ENCODE measurements around the gene ATG7. TPM values are rescaled to one million over a fixed set of nuclear protein-coding genes. Genes with fewer than 3 reads are reported as not detected.

The ATG7 gene
- total RNA-seq, 1 donor from 2014 or later, result 53.5 TPM

GRCh38 chr3:11371747-11372146 is 99.5 kb downstream of the ATG7 start:
- Histone ChIP-seq H3K9me3 (ENCODE audit: low read depth) (no peaks in the 10 kb centered on the region), H3K4me3 (no peak overlapping the region), H3K4me2 (no peak overlapping the region), H3F3A (ENCODE audit: low read depth) (peaks cover 9% of the 10 kb centered on the region), H3K27me3 (no peaks in the 10 kb centered on the region), H3K9ac (no peak overlapping the region), H2AFZ (replicated peaks) (no peak overlapping the region), H3K79me2 (ENCODE audit: low read depth) (no peaks in the 10 kb centered on the region), H3K4me1 (peaks cover 26% of the 10 kb centered on the region), H3K36me3 (no peaks in the 10 kb centered on the region), H3K27ac (peak overlapping the region; percentile 49), H4K20me1 (ENCODE audit: low read depth) (no peaks in the 10 kb centered on the region)
- H3K36me3 Mint-ChIP-seq, result peaks cover 14% of the 10 kb centered on the region
- peak overlapping the region; percentile 83 for H3K27ac Mint-ChIP-seq
- H3K4me3 Mint-ChIP-seq, result no peak overlapping the region
- DNase-seq (ENCODE audit: low spot score), result no peak
- no peaks in the 10 kb centered on the region for H3K9me3 Mint-ChIP-seq
- peaks cover 2% of the 10 kb centered on the region for H3K27me3 Mint-ChIP-seq (ENCODE audit: insufficient read depth, low read depth)
- peaks cover 75% of the 10 kb centered on the region for H3K4me1 Mint-ChIP-seq
- TF ChIP-seq EZH2phosphoT487 (IDR thresholded peaks at IDR 0.05) (no peak), CTCF (IDR thresholded peaks at IDR 0.05) (no peak), EZH2 (IDR thresholded peaks at IDR 0.05) (no peak)

GRCh38 chr3:11373235-11373634 is 101.0 kb downstream of the ATG7 start:
- Histone ChIP-seq H3K4me3 (no peak overlapping the region), H3K9ac (no peak overlapping the region), H3K27ac (no peak overlapping the region), H3K9me3 (ENCODE audit: low read depth) (no peaks in the 10 kb centered on the region), H2AFZ (replicated peaks) (no peak overlapping the region), H3K27me3 (no peaks in the 10 kb centered on the region), H3K4me1 (peaks cover 14% of the 10 kb centered on the region), H3F3A (ENCODE audit: low read depth) (no peaks in the 10 kb centered on the region), H3K79me2 (ENCODE audit: low read depth) (no peaks in the 10 kb centered on the region), H3K36me3 (no peaks in the 10 kb centered on the region), H4K20me1 (ENCODE audit: low read depth) (no peaks in the 10 kb centered on the region), H3K4me2 (no peak overlapping the region)
- Mint-ChIP-seq H3K9me3 (no peaks in the 10 kb centered on the region), H3K4me3 (no peak overlapping the region), H3K27ac (peak overlapping the region; percentile 80), H3K27me3 (ENCODE audit: insufficient read depth, low read depth) (peaks cover 2% of the 10 kb centered on the region), H3K36me3 (peaks cover 14% of the 10 kb centered on the region), H3K4me1 (peaks cover 66% of the 10 kb centered on the region)
- TF ChIP-seq CTCF (IDR thresholded peaks at IDR 0.05) (no peak), EZH2 (IDR thresholded peaks at IDR 0.05) (no peak), EZH2phosphoT487 (IDR thresholded peaks at IDR 0.05) (no peak)
- no peak for DNase-seq (ENCODE audit: low spot score)

GRCh38 chr3:11373654-11374053 is 101.5 kb downstream of the ATG7 start:
- H3F3A ChIP-seq (ENCODE audit: low read depth), result no peaks in the 10 kb centered on the region
- Mint-ChIP-seq H3K9me3 (no peaks in the 10 kb centered on the region), H3K4me1 (peaks cover 63% of the 10 kb centered on the region), H3K27me3 (ENCODE audit: insufficient read depth, low read depth) (peaks cover 2% of the 10 kb centered on the region), H3K4me3 (no peak overlapping the region), H3K27ac (no peak overlapping the region), H3K36me3 (peaks cover 14% of the 10 kb centered on the region)
- H3K4me3 ChIP-seq, result no peak overlapping the region
- H3K4me1 ChIP-seq, result peaks cover 14% of the 10 kb centered on the region
- H3K27me3 ChIP-seq, result no peaks in the 10 kb centered on the region
- H3K9me3 ChIP-seq (ENCODE audit: low read depth), result no peaks in the 10 kb centered on the region
- no peak overlapping the region for H3K27ac ChIP-seq
- TF ChIP-seq EZH2phosphoT487 (IDR thresholded peaks at IDR 0.05) (no peak), EZH2 (IDR thresholded peaks at IDR 0.05) (no peak), CTCF (IDR thresholded peaks at IDR 0.05) (no peak)
- no peaks in the 10 kb centered on the region for H4K20me1 ChIP-seq (ENCODE audit: low read depth)
- H3K4me2 ChIP-seq, result no peak overlapping the region
- no peak for DNase-seq (ENCODE audit: low spot score)
- no peaks in the 10 kb centered on the region for H3K79me2 ChIP-seq (ENCODE audit: low read depth)
- no peaks in the 10 kb centered on the region for H3K36me3 ChIP-seq
- no peak overlapping the region for H3K9ac ChIP-seq
- H2AFZ ChIP-seq (replicated peaks), result no peak overlapping the region

All from neural progenitor cell (in vitro differentiated cells).